GM19193 (cell line): Measurements from ENCODE around the gene SPIB.
A peak's percentile ranks its signal among the peaks of the same experiment; 100 is the strongest.

Experiments
- POLR2A ChIP-seq: IDR thresholded peaks from 4 replicates; pipeline ENCODE4 v1.6.1; 2011; ENCODE audit not compliant: insufficient read depth, insufficient read length; ENCODE audit errors: extremely low read depth

The SPIB gene

DNA sequence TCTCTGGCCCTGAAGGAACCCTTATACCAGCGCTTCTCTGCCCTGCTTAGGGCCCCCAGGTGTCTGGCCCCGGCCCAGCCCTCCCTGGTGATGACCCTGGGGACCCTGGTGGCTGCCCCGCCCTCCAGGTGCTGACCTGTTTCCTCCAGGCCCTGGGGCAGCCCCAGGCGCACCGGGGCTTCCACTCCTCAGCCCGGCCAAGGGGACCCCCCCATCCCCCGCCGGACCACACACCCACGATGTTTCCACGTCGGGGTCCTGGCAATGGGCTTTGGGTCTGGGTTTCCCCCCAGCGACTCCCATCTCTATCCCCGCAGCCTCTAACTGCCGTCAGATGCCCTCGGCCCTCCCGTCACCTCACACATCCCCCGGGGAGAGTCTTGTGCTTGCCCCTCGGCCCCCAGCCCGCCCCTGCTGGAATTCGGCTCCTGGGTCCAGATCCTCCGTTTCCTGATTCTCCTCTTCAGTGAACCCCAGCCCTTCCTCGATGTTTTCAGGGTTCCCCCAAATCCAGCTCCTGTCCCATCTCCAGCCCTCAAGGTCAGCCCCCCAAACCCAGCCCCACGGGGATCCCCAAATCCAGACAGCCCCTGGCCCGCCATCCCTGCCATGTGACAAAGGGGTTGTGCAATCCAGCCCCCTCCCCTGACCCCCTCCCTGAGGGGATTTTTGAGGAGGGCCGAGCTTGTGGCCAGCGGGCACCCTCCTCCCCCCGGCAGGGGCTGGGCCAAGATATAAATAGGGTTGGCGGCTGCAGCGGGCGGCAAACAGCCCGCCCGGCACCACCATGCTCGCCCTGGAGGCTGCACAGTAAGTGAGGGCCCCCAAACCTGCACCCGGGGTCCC, at the start of gene SPIB:
TSS of gene SPIB (plus strand) at position 763 of the 846 bp plus-strand sequence. CDS start at position 788, 25 bp downstream.
- TF ChIP-seq POLR2A: peak; percentile 97

GRCh38 chr19:50371914-50372475, 46.7 kb upstream of the SPIB start:
- TF ChIP-seq POLR2A: no peak

DNA sequence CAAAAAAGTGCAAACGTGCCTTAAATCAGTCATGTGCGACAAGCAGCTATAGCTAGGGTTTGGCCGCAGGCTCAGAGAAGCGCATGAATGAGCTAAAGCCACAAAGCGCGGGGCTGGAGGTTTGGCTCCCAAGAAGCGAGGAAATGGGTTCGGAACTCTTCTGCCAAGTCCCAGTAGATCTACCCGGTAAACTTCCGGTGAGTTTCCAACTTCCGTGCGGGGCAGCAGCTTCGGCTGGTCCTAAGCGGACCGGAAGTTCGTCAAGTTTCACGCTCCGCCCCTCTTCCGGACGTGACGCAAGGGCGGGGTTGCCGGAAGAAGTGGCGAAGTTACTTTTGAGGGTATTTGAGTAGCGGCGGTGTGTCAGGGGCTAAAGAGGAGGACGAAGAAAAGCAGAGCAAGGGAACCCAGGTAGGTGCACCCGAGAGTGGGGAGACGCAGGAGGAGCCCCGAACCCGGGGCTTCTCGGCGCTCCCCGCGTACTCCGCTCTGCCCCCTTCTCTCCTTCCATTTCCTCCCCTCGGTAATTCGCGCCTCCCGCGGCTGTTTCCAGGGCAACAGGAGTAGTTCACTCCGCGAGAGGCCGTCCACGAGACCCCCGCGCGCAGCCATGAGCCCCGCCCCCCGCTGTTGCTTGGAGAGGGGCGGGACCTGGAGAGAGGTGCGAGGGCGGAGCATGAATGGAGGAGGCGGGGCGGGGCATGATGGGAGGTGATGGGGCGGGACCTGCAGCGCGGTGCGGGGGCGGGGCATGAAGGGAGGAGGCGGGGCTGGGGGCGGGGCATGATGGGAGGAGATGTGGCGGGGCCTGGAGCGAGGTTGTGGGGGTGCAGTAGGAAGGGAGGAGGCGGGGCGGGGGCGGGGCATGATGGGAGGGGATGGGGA, 42.3 kb upstream of the SPIB start, which contains the start of gene NR1H2:
TSS of gene NR1H2 (plus strand) at position 292 of the 885 bp plus-strand sequence. CDS start 1,149 bp downstream, outside the sequence.
- peak; percentile 72 for TF ChIP-seq POLR2A

- no peak for TF ChIP-seq POLR2A
These were observed 41.7 kb upstream of the SPIB start for GRCh38 chr19:50377051-50377461.

DNA sequence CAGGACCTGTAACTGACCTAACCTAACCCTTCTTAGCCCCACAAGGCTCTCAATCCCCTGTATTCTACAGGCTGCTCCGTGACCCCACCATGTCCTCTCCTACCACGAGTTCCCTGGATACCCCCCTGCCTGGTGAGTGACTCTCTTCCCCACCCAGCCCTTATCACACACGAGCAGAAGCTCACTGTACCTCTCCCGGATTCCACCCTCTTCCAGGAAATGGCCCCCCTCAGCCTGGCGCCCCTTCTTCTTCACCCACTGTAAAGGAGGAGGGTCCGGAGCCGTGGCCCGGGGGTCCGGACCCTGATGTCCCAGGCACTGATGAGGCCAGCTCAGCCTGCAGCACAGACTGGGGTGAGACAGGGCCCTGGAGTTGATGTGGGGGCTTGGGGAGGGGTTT, 41.2 kb upstream of the SPIB start:
- no peak for TF ChIP-seq POLR2A

DNA sequence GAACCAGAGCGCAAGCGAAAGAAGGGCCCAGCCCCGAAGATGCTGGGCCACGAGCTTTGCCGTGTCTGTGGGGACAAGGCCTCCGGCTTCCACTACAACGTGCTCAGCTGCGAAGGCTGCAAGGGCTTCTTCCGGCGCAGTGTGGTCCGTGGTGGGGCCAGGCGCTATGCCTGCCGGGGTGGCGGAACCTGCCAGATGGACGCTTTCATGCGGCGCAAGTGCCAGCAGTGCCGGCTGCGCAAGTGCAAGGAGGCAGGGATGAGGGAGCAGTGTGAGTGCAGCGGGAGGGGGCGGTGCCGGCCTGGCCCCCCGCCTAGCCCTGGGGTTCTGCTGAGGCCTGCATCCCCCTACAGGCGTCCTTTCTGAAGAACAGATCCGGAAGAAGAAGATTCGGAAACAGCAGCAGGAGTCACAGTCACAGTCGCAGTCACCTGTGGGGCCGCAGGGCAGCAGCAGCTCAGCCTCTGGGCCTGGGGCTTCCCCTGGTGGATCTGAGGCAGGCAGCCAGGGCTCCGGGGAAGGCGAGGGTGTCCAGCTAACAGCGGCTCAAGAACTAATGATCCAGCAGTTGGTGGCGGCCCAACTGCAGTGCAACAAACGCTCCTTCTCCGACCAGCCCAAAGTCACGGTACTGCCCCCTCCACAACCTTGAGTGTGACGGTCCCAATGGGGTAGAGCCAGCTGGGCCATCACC, 40.4 kb upstream of the SPIB start:
- TF ChIP-seq POLR2A: no peak

DNA sequence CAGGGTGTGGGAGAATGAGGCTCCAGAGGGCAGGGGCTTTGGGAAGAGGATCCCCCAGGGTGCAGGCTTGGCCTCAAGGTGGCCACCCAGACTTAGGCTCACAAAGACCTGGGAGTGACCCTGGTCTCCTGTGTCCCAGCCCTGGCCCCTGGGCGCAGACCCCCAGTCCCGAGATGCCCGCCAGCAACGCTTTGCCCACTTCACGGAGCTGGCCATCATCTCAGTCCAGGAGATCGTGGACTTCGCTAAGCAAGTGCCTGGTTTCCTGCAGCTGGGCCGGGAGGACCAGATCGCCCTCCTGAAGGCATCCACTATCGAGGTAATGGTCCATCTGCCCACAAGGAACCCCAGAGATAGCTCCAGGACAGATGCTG, 39.9 kb upstream of the SPIB start:
- no peak for TF ChIP-seq POLR2A

- no peak for TF ChIP-seq POLR2A
These were observed 39.1 kb upstream of the SPIB start for GRCh38 chr19:50379602-50380001.

DNA sequence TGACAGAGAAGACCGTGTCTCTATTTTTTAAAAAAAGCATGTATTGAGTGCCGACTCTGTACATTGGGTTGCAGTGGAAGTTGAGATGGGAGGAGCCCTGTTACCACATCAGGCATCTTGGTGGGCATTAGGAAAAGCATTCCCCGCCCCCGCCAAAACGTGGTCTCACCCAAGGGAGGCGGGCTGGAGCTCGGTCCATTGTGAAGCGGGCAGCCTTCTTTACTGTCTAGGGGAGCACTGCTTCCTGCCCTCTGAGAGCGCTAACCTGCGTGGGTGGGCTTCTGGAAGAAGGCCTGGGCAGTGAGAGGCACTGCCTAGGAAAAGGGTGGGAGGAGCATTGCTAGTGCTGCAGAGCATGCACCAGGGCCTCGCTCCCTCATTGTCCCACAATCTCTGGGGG, 38.6 kb upstream of the SPIB start:
- no peak for TF ChIP-seq POLR2A

DNA sequence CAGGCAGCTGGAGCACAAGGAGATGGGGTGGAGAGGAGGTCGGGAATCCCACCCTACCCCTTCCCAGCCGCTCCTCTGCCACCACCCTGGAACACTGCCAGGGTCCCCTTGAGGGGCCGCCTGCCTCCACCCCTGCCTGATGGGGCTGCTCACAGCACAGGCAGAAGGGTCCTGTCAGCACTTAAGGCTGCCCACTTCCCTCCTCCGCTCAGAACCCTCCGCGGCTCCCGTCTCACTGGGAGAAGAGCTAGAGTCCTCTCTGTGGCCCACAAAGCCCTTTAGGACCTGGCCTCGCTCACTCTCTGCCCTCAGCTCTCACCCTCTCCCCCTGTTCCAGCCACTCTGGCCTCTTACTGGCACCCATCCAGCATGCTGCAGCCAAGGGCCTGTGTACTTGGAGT, 38.0 kb upstream of the SPIB start:
- no peak for TF ChIP-seq POLR2A

- TF ChIP-seq POLR2A: peak; percentile 10
These were observed 36.6 kb upstream of the SPIB start for GRCh38 chr19:50381881-50382729.

DNA sequence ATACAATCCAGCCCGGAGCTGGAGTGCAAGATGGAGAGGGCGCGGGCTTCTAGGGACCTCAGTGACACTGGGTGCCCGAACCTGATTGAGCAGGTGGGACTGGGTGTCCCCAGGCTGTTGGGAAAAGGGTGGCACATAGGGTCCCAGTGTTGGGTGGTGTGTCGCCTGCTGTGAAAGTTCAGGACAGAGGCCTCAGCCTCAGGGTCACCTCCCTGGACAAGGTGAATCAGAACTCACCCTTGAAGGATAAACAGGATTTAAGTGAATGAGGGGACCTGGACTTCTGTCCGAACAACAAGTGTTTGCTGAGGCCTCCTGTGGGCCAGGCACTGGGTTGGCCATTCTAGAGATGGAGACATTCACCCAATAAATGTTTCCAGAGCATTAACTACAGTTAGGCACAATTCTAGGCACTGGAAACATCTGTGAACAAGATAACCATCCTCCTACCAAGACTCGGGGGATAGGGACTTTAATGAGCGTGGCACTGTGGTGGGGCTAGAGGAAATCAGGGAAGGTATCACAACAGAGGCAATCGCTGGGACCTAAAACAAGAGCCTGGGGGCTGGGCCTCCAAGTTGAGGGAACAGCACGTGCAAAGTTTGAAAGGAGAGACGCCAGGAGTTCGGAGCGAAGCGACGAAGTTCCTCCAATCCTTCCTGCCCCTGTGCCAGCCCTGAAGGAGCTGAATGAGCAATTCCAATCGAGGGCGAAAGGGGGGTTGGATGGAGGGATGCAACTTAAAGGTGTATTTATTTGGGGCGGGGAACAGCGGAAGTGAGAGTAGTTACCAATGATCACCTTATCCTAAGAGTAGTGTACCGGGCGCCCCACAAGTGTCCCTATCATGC, 35.5 kb upstream of the SPIB start:
- no peak for TF ChIP-seq POLR2A
